ENCODE data around the gene KAZN. TPM values are rescaled to one million over a fixed set of nuclear protein-coding genes. Genes with fewer than 3 reads are reported as not detected.

KAZN gene
- total RNA-seq, 1 donor from 2014 or later = 11.6 TPM

- no peak for TF ChIP-seq CTCF (conservative IDR thresholded peaks at IDR 0.05)
- no peaks in the 10 kb centered on the region for H3K36me3 Mint-ChIP-seq (ENCODE audit: low read depth)
- no peaks in the 10 kb centered on the region for H3K27me3 Mint-ChIP-seq (ENCODE audit: low read depth)
- no peaks in the 10 kb centered on the region for H3K9me3 Mint-ChIP-seq
- DNase-seq (ENCODE audit: low read depth, low spot score) = no peak
- peaks cover 21% of the 10 kb centered on the region for H3K4me1 Mint-ChIP-seq
- no peak overlapping the region for H3K27ac Mint-ChIP-seq (ENCODE audit: unreplicated experiment)
- H3K4me3 Mint-ChIP-seq = no peak overlapping the region
These were observed 272.9 kb downstream of the KAZN start for GRCh38 chr1:14871218-14871970.

GRCh38 chr1:14872762-14873161, 274.3 kb downstream of the KAZN start:
- Mint-ChIP-seq H3K4me3 (no peak overlapping the region), H3K36me3 (ENCODE audit: low read depth) (no peaks in the 10 kb centered on the region), H3K9me3 (no peaks in the 10 kb centered on the region), H3K4me1 (peaks cover 16% of the 10 kb centered on the region), H3K27ac (ENCODE audit: unreplicated experiment) (no peak overlapping the region), H3K27me3 (ENCODE audit: low read depth) (no peaks in the 10 kb centered on the region)
- TF ChIP-seq CTCF (conservative IDR thresholded peaks at IDR 0.05) = no peak
- no peak for DNase-seq (ENCODE audit: low read depth, low spot score)

- Mint-ChIP-seq H3K27me3 (ENCODE audit: low read depth) (no peaks in the 10 kb centered on the region), H3K4me3 (no peak overlapping the region), H3K27ac (ENCODE audit: unreplicated experiment) (no peak overlapping the region), H3K4me1 (peaks cover 16% of the 10 kb centered on the region), H3K9me3 (no peaks in the 10 kb centered on the region), H3K36me3 (ENCODE audit: low read depth) (no peaks in the 10 kb centered on the region)
- no peak for TF ChIP-seq CTCF (conservative IDR thresholded peaks at IDR 0.05)
- DNase-seq (ENCODE audit: low read depth, low spot score) = no peak
These were observed 275.2 kb downstream of the KAZN start for GRCh38 chr1:14873677-14874076.

- H3K27ac Mint-ChIP-seq (ENCODE audit: unreplicated experiment) = peak overlapping the region; percentile 69
- no peaks in the 10 kb centered on the region for H3K27me3 Mint-ChIP-seq (ENCODE audit: low read depth)
- H3K36me3 Mint-ChIP-seq (ENCODE audit: low read depth) = no peaks in the 10 kb centered on the region
- no peak for DNase-seq (ENCODE audit: low read depth, low spot score)
- H3K4me1 Mint-ChIP-seq = peaks cover 8% of the 10 kb centered on the region
- TF ChIP-seq CTCF (conservative IDR thresholded peaks at IDR 0.05) = no peak
- no peaks in the 10 kb centered on the region for H3K9me3 Mint-ChIP-seq
- no peak overlapping the region for H3K4me3 Mint-ChIP-seq
These were observed 277.3 kb downstream of the KAZN start for GRCh38 chr1:14875524-14876509.

- H3K27me3 Mint-ChIP-seq (ENCODE audit: low read depth) = no peaks in the 10 kb centered on the region
- peaks cover under 1% of the 10 kb centered on the region for H3K4me1 Mint-ChIP-seq
- DNase-seq (ENCODE audit: low read depth, low spot score) = no peak
- H3K4me3 Mint-ChIP-seq = no peak overlapping the region
- TF ChIP-seq CTCF (conservative IDR thresholded peaks at IDR 0.05) = no peak
- H3K36me3 Mint-ChIP-seq (ENCODE audit: low read depth) = no peaks in the 10 kb centered on the region
- no peaks in the 10 kb centered on the region for H3K9me3 Mint-ChIP-seq
- H3K27ac Mint-ChIP-seq (ENCODE audit: unreplicated experiment) = no peak overlapping the region
These were observed 278.3 kb downstream of the KAZN start for GRCh38 chr1:14876747-14877146.

All from neural crest cell (in vitro differentiated cells).